RWPE1 (cell line): ENCODE measurements around the gene GNA14.

ENCODE experiments used
- CTCF ChIA-PET: fragments of 350-600 bp; sonication (Branson Sonifier 250); formaldehyde crosslinking; extraction: SDS; loops from one replicate; lab custom pipeline; 2021; lab: Yijun Ruan, JAX
- POLR2A ChIA-PET: fragments of 400-600 bp; formaldehyde crosslinking; extraction: SDS; loops from one replicate; lab custom pipeline; 2020; ENCODE audit warnings: antibody characterized with exemption; ENCODE audit not compliant: low non-redundant PET; lab: Yijun Ruan, JAX
- DNase-seq: peaks from one replicate; pipeline ENCODE4 v3.0.0; 2012; ENCODE audit warnings: low spot score
- H3K27ac ChIP-seq: fragments of 450-650 bp; 2 replicates; pipeline ENCODE4 v1.5.1; 2017
- TF ChIP-seq, protein P1 (sequence below): fragments of 450-650 bp; conservative IDR thresholded peaks from 2 replicates; pipeline ENCODE4 v1.5.1; 2017; ENCODE audit warnings: low read depth, mild to moderate bottlenecking

GNA14 gene

DNA sequence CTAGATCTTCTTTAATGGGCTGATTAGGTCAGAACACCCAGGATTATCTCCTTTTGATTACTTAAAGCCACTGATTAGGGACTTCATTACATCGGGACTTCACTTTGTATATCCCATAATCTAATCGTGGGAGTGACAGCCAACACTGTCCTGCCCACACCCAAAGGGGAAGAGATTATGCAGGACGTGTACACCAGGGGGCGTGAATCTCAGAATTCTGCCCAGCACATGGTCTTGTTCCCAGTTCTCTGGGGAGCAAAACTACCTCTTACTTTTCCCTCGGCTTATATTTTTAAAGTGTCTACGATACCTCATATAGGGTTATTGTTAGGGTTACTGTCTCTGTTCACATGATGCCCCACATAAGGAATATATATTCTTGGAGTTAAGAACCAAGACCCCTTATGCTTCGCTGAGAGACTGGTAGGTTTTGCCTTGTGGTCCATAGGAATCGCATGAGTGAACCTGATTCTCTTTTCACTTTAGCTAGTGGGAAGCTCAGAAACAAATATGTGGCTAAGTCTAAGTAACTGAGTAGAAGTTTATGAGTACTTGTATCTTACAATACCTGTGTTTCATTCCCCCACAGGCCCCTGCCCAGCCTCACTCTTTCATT lies 192.7 kb downstream of the GNA14 start:
- POLR2A ChIA-PET, result no interaction called here
- DNase-seq, result peak; percentile 23
- no peak overlapping the region for H3K27ac ChIP-seq
- CTCF ChIA-PET, result interaction anchor here (1.9 to 5.5 kb wide), 2 partner anchors 21 kb away, joined by 8 to 38 read pairs; no protein-coding TSS in a partner anchor
- TF ChIP-seq, protein P1, sequence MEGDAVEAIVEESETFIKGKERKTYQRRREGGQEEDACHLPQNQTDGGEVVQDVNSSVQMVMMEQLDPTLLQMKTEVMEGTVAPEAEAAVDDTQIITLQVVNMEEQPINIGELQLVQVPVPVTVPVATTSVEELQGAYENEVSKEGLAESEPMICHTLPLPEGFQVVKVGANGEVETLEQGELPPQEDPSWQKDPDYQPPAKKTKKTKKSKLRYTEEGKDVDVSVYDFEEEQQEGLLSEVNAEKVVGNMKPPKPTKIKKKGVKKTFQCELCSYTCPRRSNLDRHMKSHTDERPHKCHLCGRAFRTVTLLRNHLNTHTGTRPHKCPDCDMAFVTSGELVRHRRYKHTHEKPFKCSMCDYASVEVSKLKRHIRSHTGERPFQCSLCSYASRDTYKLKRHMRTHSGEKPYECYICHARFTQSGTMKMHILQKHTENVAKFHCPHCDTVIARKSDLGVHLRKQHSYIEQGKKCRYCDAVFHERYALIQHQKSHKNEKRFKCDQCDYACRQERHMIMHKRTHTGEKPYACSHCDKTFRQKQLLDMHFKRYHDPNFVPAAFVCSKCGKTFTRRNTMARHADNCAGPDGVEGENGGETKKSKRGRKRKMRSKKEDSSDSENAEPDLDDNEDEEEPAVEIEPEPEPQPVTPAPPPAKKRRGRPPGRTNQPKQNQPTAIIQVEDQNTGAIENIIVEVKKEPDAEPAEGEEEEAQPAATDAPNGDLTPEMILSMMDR, result peak; percentile 29

DNA sequence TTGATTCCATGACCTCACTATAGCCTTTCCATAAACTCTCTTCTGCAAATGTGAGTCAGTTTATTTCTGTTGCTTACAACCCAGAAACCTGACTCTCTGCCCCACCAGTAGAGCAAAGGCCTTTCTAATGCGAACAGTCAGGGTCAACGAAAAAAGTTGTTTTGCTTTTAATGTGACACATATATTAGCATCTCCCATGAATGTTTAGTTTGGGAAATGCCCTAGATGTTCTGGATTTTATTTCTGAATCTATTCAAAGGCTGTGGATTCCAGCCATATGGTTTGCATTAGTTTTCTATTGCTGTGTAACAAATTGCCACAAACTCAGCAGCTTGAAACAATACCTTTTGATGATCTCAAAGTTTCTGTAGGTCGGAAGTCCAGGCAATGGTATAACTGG lies 193.5 kb downstream of the GNA14 start:
- POLR2A ChIA-PET, result no interaction called here
- TF ChIP-seq, protein P1, result no peak

DNA sequence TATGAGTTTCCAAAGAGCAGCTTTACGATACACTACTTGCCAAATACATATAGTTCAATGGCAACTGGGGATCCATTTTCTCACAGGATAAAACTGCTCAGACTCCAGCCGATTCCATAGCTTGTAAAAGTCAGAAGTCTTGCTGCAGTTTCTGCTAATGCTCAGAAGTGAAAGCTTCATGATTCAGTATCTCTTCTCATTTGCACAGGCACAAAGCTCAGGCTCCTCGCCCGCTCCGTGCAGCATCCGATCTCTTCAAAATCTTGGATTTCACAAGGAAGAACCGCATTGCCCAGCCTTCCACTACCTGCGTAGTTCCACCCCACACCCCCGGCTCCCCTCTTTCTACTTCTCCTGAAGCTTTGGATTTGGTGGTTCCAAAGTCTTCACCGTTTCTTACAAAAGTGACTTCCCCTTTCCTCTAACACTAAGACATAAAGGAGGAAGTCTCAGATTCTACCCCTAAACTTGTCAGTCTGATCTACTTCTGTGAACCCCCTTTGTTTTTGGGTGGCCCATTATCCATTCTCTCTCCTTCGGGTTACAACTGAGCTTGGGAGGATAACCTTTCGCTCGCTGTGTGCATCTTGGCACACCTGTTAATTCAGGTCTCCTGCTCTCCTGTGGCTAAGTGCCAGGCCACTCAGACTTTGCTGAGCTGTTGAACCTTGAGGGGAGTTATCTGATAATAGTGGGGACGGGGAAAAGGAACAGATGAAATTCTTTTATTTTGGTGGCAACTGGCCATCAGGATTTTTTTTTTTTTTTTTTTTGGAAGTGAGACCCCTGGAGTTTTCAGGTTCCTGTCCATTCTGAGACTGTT lies 194.1 kb downstream of the GNA14 start:
- H3K27ac ChIP-seq, result no peak overlapping the region

More for the DNA sequence above, 193.5 kb downstream of the GNA14 start:
- no peak for DNase-seq
- H3K27ac ChIP-seq, result no peak overlapping the region
- CTCF ChIA-PET, result interaction anchor here (0.6 to 5.5 kb wide), 2 partner anchors 20 to 1781 kb away, joined by 3 to 38 read pairs; no protein-coding TSS in a partner anchor

DNA sequence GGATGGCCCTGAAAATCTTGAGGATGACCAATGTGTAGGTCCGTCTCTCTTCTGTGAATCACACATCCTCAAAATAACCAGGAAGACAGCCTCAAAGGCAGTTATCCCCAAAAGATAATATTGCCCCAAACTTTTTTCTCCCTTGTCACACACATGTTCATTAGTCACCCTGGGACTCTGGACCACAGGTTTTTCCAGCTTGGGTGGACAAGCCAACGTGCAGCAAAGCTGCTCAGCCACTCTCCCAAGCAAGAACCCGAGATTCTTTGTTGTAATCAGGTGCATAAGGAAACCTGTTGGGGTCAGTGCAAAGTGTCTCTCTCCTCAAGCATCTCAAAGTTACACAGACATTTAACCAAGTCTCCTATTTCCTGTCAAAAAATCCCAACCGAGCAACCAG lies 196.6 kb downstream of the GNA14 start:
- POLR2A ChIA-PET, result no interaction called here
- no peak for DNase-seq
- TF ChIP-seq, protein P1, result no peak
- CTCF ChIA-PET, result interaction anchor here (2.2 kb wide), 1 partner anchor 17 kb away, joined by 10 read pairs; no protein-coding TSS in a partner anchor
- no peak overlapping the region for H3K27ac ChIP-seq

More for the DNA sequence above, 194.1 kb downstream of the GNA14 start:
- ChIA-PET CTCF (interaction anchor here (0.6 to 5.5 kb wide), 3 partner anchors 20 to 1782 kb away, joined by 3 to 38 read pairs (median 3); no protein-coding TSS in a partner anchor), POLR2A (no interaction called here)
- TF ChIP-seq, protein P1, result no peak
- no peak for DNase-seq

DNA sequence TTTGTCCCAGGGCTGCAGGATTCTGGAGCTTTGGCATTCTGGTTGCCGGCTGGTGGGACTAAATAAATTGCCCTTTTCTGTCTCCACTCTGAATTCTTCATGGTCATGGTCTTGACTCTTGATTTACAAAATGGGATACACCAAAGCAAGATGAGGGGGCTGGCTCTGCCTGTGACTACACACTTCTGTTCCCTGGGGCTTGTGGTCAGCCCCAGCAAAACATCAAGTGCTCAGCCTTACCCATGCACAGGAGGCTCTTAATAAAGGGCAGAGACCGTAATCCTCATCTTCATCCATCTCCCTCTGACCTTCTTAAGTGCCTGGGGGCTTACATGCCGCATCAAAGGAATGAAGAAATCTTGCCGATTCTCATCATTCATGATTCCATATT lies 198.0 kb downstream of the GNA14 start:
- ChIA-PET CTCF (interaction anchor here (0.9 to 2.2 kb wide), 3 partner anchors 9 to 711 kb away, joined by 3 to 10 read pairs (median 6); no protein-coding TSS in a partner anchor), POLR2A (no interaction called here)
- no peak for DNase-seq
- H3K27ac ChIP-seq, result peak overlapping the region; percentile 56
- TF ChIP-seq, protein P1, result no peak
